Measurements from ENCODE around the gene HSPB6.

GRCh38 chr19:35719402-35720162 lies 37.2 kb downstream of the HSPB6 start:
- no peak for TF ChIP-seq CTCF (IDR thresholded peaks at IDR 0.05; ENCODE audit: insufficient read depth, low read depth, low read length)
- TF ChIP-seq EZH2 (IDR thresholded peaks at IDR 0.05; ENCODE audit: insufficient read depth, low read length): no peak

All from astrocyte (in vitro differentiated cells and primary cell).